K562 (cell line): ENCODE results near the gene BCAS3. TPM values are rescaled to one million over a fixed set of nuclear protein-coding genes. Genes with fewer than 3 reads are reported as not detected.

Source experiments
- TEAD4 ChIP-seq, 2 experiments: sonication (generic) in 1 of 2; formaldehyde crosslinking in 1 of 2; IDR thresholded peaks; 2 replicates each; pipeline versions ENCODE4 v1.6.1 to v1.8.0; 2012 to 2022; ENCODE audit warnings: borderline replicate concordance in 1 of 2, inconsistent platforms in 1 of 2, low read length in 1 of 2, mild to moderate bottlenecking in 1 of 2, missing genetic modification reagents in 1 of 2
- ZBTB11 ChIP-seq, 3 experiments: fragments of 200-800 bp in 1 of 3; fragments of 250-450 bp in 1 of 3; fragments of 450-650 bp in 1 of 3; sonication (Bioruptor Pico) in 1 of 3; sonication (Bioruptor generic) in 1 of 3; formaldehyde crosslinking in 1 of 3; IDR thresholded peaks; 2 replicates each; pipeline versions ENCODE4 v1.6.1 to v1.8.0; 2016 to 2022; ENCODE audit warnings: mild to moderate bottlenecking in 2 of 3, missing genetic modification characterization in 2 of 3, missing compliant biosample characterization in 1 of 3, moderate library complexity in 1 of 3
- ZNF639 ChIP-seq, 2 experiments: fragments of 200-800 bp in 1 of 2; sonication (Bioruptor generic) in 1 of 2; sonication (generic) in 1 of 2; formaldehyde crosslinking in 1 of 2; IDR thresholded peaks in 1 of 2; conservative IDR thresholded peaks in 1 of 2; 2 replicates each; pipeline versions ENCODE4 v1.5.0 to v1.6.1; 2016 to 2020; ENCODE audit warnings: missing compliant biosample characterization in 1 of 2, missing genetic modification characterization in 1 of 2, missing genetic modification reagents in 1 of 2
- ZNF695 ChIP-seq: fragments of 450-650 bp; formaldehyde crosslinking; IDR thresholded peaks from 2 replicates; pipeline ENCODE4 v1.4.0; 2020; ENCODE audit warnings: mild to moderate bottlenecking, moderate library complexity
- polyA plus RNA-seq, 8 experiments: library from polyadenylated mRNA; depleted of rRNA in 4 of 8; stranded (reverse) in 5 of 8; unstranded in 3 of 8; fragments of >200 nt; fragmentation: Nextera tagmentation in 2 of 8; fragmentation: Illumina TruSeq in 1 of 8; extraction: Ambion mirVana in 2 of 8; extraction: Trizol in 1 of 8; gene quantifications; 2 replicates each; pipeline versions ENCODE4 v1.2.1 to v1.2.3, GENCODE V29; 2011 to 2014; ENCODE audit warnings: inconsistent platforms in 1 of 8, missing spikeins in 1 of 8
- total RNA-seq, 7 experiments: library from RNA; depleted of rRNA in 6 of 7; stranded (reverse); fragments of >200 nt in 6 of 7; fragmentation: Illumina TruSeq in 2 of 7; extraction: Trizol in 2 of 7; gene quantifications; 2 replicates each; pipeline versions ENCODE4 v1.2.1 to v1.2.3, GENCODE V29; 2011 to 2021; ENCODE audit warnings: low replicate concordance in 1 of 7

Gene BCAS3
- total and polyA plus RNA-seq, 9 of the 15 experiments (the other 6 are each of a cell fraction or from before 2014, with no cell fraction given) = 1.9 to 5.5 (median 3.5) TPM

- TF ChIP-seq ZNF639 (CRISPR knock-in tag; conservative IDR thresholded peaks at IDR 0.05 in 1 of 2, IDR thresholded peaks at IDR 0.05 in 1 of 2) = 0 out of 4 replicates have a peak, but pooled peaks of 1 of the 2 experiments have one; percentile 46
- TF ChIP-seq ZNF695 (CRISPR knock-in tag) = no peak
- TF ChIP-seq ZBTB11 (CRISPR knock-in tag; IDR thresholded peaks at IDR 0.05) = peak in 1 of 3 experiments; percentile 57; a peak in 2 of 6 replicates
- peak; percentile 48; the same call in 1 of the 2 replicates for TF ChIP-seq TEAD4 (IDR thresholded peaks at IDR 0.05; ENCODE audit: low read length)
- TF ChIP-seq TEAD4 (CRISPR knock-in tag; IDR thresholded peaks at IDR 0.05; ENCODE audit: borderline replicate concordance) = no peak
These were observed 543.5 kb downstream of the BCAS3 start (continued) for GRCh38 chr17:61221181-61221580.
